Right ventricle myocardium superior (tissue), 1 donor: ENCODE measurements around the gene GK. TPM values are rescaled to one million over a fixed set of nuclear protein-coding genes. Genes with fewer than 3 reads are reported as not detected.
"Not testable (repeated sequence)": the region's sequence is repeated elsewhere in the genome, so short reads cannot be mapped to it uniquely, and the experiment has no call there.

Source experiments
- ATAC-seq: fragments of 200-7000 bp; cut with Tn5 transposase; one replicate; pipeline ENCODE4 v1.9.1; 2020; ENCODE audit warnings: mild to moderate bottlenecking; ENCODE audit not compliant: poor library complexity
- DNase-seq: peaks from one replicate; pipeline ENCODE4 v3.0.0-alpha.2; 2020
- intact Hi-C: fragments of 100-400 bp; cut with DNase I; formaldehyde crosslinking; loops from one replicate; pipeline ENCODE4 v1.11.2; 2022
- total RNA-seq: library from RNA; stranded (reverse); fragmentation: NEBNext Ultra II Directional; extraction: Animal tissue kit (Norgen Biotek cat#: 25700); gene quantifications from one replicate; pipeline ENCODE4 v1.2.1, GENCODE V29; 2021
- donor health status: DM: no; HTN: yes; CAD: no; lungs with severe emphysema.

GK gene
- total RNA-seq, 1 donor from 2014 or later: 9.1 TPM

- ATAC-seq: no peak
- intact Hi-C loops: no loop called here
- no peak for DNase-seq
Measured at GRCh38 chrX:30649859-30650258, 3.4 kb upstream of the GK start.

GRCh38 chrX:30652527-30653414 is 452 bp upstream of the GK start:
- ATAC-seq (peak; percentile 97), DNase-seq (peak; percentile 96)
- intact Hi-C loops: no loop called here

GRCh38 chrX:30654386-30654785 is 1.2 kb downstream of the GK start:
- DNase-seq, intact Hi-C loops, ATAC-seq: not testable (repeated sequence)

GRCh38 chrX:30654989-30655607 is 1.9 kb downstream of the GK start:
- no peak for DNase-seq
- intact Hi-C loops: no loop called here
- no peak for ATAC-seq

GRCh38 chrX:30655991-30656390 is 2.8 kb downstream of the GK start:
- intact Hi-C loops: no loop called here
- ATAC-seq (no peak), DNase-seq (no peak)

GRCh38 chrX:30657196-30658161 is 4.3 kb downstream of the GK start:
- DNase-seq (no peak), ATAC-seq (no peak)
- intact Hi-C loops: no loop called here

GRCh38 chrX:30659421-30659820 is 6.2 kb downstream of the GK start:
- ATAC-seq (no peak), DNase-seq (no peak)
- intact Hi-C loops: no loop called here

GRCh38 chrX:30661228-30661627 is 8.0 kb downstream of the GK start:
- intact Hi-C loops: no loop called here
- ATAC-seq (no peak), DNase-seq (no peak)

GRCh38 chrX:30663322-30663721 is 10.1 kb downstream of the GK start:
- DNase-seq: no peak
- intact Hi-C loops: no loop called here
- ATAC-seq: no peak

GRCh38 chrX:30665471-30665870 is 12.2 kb downstream of the GK start:
- DNase-seq (no peak), ATAC-seq (no peak)
- intact Hi-C loops: no loop called here

- DNase-seq: no peak
- intact Hi-C loops: no loop called here
- no peak for ATAC-seq
Measured at GRCh38 chrX:30666094-30666493, 12.9 kb downstream of the GK start.

- intact Hi-C loops: no loop called here
- DNase-seq: no peak
- ATAC-seq: no peak
Measured at GRCh38 chrX:30668581-30668980, 15.4 kb downstream of the GK start.

- intact Hi-C loops, ATAC-seq, DNase-seq: not testable (repeated sequence)
Measured at GRCh38 chrX:30671189-30671588, 18.0 kb downstream of the GK start.

- no peak for ATAC-seq
- no peak for DNase-seq
- intact Hi-C loops: no loop called here
Measured at GRCh38 chrX:30673127-30673796, 20.0 kb downstream of the GK start.

GRCh38 chrX:30673884-30674598 is 20.8 kb downstream of the GK start:
- intact Hi-C loops: no loop called here
- DNase-seq (no peak), ATAC-seq (peak; percentile 78)

GRCh38 chrX:30674799-30675198 is 21.6 kb downstream of the GK start:
- DNase-seq: no peak
- intact Hi-C loops: no loop called here
- no peak for ATAC-seq

GRCh38 chrX:30679369-30679768 is 26.1 kb downstream of the GK start:
- intact Hi-C loops: no loop called here
- ATAC-seq: no peak
- no peak for DNase-seq

- DNase-seq: no peak
- intact Hi-C loops: no loop called here
- no peak for ATAC-seq
Measured at GRCh38 chrX:30680618-30681017, 27.4 kb downstream of the GK start.
